Measurements from ENCODE around the gene FEV.

DNA sequence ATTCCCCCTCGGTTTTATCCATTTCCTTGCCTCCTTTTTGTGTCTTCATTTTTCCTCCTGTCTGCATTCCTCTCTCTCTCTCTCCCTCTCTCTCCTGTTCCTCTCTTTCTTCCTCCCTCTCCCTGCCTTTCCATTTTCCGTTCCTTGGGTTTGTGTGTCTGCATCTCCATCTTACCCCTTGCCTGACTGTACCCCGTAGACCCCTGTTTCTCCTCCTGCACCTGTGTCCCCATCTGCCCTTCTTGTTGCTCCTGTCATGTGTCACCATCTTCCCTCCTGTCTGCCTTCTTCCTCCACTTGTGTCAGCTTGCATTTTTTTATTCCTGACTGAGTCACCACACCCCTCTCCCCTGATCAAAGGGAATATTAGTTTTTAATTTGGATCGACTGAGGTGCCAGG, 23.8 kb downstream of the FEV start:
- TF ChIP-seq EZH2phosphoT487 (IDR thresholded peaks at IDR 0.05; ENCODE audit: low read length): no peak
- TF ChIP-seq, protein P1, sequence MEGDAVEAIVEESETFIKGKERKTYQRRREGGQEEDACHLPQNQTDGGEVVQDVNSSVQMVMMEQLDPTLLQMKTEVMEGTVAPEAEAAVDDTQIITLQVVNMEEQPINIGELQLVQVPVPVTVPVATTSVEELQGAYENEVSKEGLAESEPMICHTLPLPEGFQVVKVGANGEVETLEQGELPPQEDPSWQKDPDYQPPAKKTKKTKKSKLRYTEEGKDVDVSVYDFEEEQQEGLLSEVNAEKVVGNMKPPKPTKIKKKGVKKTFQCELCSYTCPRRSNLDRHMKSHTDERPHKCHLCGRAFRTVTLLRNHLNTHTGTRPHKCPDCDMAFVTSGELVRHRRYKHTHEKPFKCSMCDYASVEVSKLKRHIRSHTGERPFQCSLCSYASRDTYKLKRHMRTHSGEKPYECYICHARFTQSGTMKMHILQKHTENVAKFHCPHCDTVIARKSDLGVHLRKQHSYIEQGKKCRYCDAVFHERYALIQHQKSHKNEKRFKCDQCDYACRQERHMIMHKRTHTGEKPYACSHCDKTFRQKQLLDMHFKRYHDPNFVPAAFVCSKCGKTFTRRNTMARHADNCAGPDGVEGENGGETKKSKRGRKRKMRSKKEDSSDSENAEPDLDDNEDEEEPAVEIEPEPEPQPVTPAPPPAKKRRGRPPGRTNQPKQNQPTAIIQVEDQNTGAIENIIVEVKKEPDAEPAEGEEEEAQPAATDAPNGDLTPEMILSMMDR (IDR thresholded peaks at IDR 0.05; ENCODE audit: low read length): no peak
